GM18861 (cell line): ENCODE results near the gene MINDY1.

Source experiments
- ATAC-seq: cut with Tn5 transposase; IDR thresholded peaks from one replicate; pipeline ENCODE4 v1.9.1; 2021; ENCODE audit not compliant: unreplicated experiment

Gene MINDY1

GRCh38 chr1:150968491-150968890 is 38.2 kb downstream of the MINDY1 start:
- ATAC-seq: no peak

DNA sequence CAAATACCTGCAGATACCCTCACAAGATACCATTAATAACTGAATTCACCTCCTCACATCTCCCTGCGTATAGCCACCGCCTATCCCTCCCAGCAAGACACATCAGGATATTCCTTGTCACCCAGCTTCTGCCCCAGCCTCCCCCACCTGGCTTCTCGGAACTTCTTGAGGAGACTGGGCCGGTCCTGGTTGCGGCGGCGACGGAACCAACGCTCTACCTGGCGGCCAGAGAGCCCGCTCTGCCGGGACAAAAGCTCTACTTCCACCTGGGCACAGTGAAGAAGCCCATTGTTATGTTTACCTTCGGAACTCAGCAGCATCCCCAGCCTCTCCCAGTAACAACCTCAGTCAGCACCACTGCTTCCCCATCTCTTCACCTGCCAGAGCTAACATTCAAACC is 38.8 kb downstream of the MINDY1 start:
- no peak for ATAC-seq

- no peak for ATAC-seq
Measured at GRCh38 chr1:150966011-150966410, 40.7 kb downstream of the MINDY1 start.

DNA sequence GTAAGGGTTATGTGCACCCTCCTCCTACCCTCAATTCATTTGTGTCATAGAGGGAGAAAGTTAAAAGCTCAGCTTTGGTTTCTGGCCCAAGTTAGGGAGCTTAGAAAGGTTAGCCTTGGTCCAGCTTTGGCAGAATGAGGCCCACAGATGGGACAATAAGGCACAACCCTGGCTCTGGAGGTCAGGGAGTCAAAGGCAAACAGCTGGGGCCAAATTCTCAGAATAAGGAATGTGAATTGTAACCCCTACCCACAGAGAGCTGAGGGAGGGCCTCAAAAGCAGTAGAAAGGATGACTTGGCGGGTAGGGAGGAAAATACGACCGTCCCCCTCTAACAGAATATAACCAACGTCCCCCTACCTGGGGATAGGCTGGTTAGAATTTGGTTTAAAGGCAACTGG is 41.1 kb downstream of the MINDY1 start:
- no peak for ATAC-seq

DNA sequence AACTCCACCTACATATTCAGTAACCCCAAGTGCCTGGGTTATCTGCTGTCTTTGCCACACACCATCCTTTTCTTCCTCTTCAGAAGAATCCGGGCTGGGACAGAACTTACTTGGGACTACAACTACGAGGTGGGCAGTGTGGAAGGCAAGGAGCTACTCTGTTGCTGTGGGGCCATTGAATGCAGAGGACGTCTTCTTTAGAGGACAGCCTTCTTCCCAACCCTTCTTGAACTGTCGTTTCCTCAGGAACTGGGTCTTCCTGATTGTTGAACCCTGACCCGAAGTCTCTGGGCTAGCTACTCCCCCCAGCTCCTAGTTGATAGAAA is 42.6 kb downstream of the MINDY1 start:
- no peak for ATAC-seq

- ATAC-seq: no peak
Measured at GRCh38 chr1:150963321-150964163, 43.2 kb downstream of the MINDY1 start.

- ATAC-seq: no peak
Measured at GRCh38 chr1:150961756-150962155, 44.9 kb downstream of the MINDY1 start.

- ATAC-seq: no peak
Measured at GRCh38 chr1:150960646-150961045, 46.1 kb downstream of the MINDY1 start.

DNA sequence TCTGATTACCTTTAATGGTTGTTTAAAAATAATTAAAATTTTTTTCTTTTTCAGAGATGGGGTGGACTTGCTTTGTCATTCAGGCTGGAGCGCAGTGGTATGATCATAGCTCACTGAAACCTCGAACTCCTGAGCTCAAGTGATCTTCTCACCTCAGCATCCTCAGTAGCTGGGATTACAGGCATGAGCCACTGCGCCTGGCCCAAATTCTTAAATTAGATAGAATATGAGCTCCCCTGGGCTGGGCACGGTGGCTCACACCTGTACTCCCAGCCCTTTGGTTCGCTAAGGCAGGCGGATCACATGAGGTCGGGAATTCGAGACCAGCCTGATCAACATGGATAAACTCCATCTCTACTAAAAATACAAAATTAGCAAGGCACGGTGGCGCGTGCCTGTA is 49.0 kb downstream of the MINDY1 start:
- no peak for ATAC-seq

DNA sequence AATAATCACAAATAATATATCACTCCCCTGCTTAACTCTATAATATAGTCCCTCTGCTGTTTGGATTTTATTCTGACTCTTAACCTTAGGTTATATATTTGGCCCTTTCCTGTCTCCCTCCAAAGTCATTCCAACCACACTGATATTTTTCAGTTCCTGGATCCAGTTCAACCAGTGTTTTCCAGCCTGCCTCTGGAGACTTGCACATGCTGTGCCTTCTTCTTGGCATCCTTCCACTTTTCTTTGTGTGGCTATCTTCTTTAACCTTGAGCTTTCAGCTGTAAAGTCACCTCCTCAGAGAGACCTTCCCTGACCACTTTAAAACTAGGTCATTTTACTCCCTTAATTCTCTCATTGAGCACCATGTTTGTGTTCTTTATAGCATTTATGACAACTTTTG is 51.4 kb downstream of the MINDY1 start:
- no peak for ATAC-seq

- no peak for ATAC-seq
Measured at GRCh38 chr1:150954708-150955107, 52.0 kb downstream of the MINDY1 start.
